Measurements from ENCODE around the gene MAN1B1.

MAN1B1 gene

GRCh38 chr9:137064027-137064879 is 22.5 kb upstream of the MAN1B1 start:
- H3K9me3 ChIP-seq (ENCODE audit: control insufficient read depth, insufficient read depth, low read length), result no peaks in the 10 kb centered on the region
- H3K27me3 ChIP-seq (ENCODE audit: control insufficient read depth, insufficient read depth, low read length), result peaks cover 2% of the 10 kb centered on the region
- peaks cover 9% of the 10 kb centered on the region; the same call in 1 of the 2 replicates for H3K36me3 ChIP-seq (ENCODE audit: control insufficient read depth, insufficient read depth, low read length)
- H3K4me3 ChIP-seq (ENCODE audit: low read depth, low read length), result no peak overlapping the region
- H3K9ac ChIP-seq (ENCODE audit: low read depth, low read length), result no peak overlapping the region
- no peak overlapping the region for H3K27ac ChIP-seq (ENCODE audit: low read depth, low read length)
- H3K4me1 ChIP-seq (ENCODE audit: control insufficient read depth, insufficient read depth, low read length), result peaks cover 4% of the 10 kb centered on the region; the same call in 1 of the 2 replicates

- Histone ChIP-seq H3K36me3 (ENCODE audit: control insufficient read depth, insufficient read depth, low read length) (peaks cover 9% of the 10 kb centered on the region; the same call in 1 of the 2 replicates), H3K9me3 (ENCODE audit: control insufficient read depth, insufficient read depth, low read length) (no peaks in the 10 kb centered on the region), H3K4me3 (ENCODE audit: low read depth, low read length) (no peak overlapping the region), H3K27me3 (ENCODE audit: control insufficient read depth, insufficient read depth, low read length) (peaks cover 6% of the 10 kb centered on the region), H3K9ac (ENCODE audit: low read depth, low read length) (no peak overlapping the region), H3K4me1 (ENCODE audit: control insufficient read depth, insufficient read depth, low read length) (peaks cover 4% of the 10 kb centered on the region; the same call in 1 of the 2 replicates), H3K27ac (ENCODE audit: low read depth, low read length) (no peak overlapping the region)
Observed at GRCh38 chr9:137064880-137065164, 22.0 kb upstream of the MAN1B1 start.

GRCh38 chr9:137065336-137065967 is 21.3 kb upstream of the MAN1B1 start:
- no peak overlapping the region for H3K9ac ChIP-seq (ENCODE audit: low read depth, low read length)
- H3K27ac ChIP-seq (ENCODE audit: low read depth, low read length), result no peak overlapping the region
- H3K9me3 ChIP-seq (ENCODE audit: control insufficient read depth, insufficient read depth, low read length), result no peaks in the 10 kb centered on the region
- H3K4me1 ChIP-seq (ENCODE audit: control insufficient read depth, insufficient read depth, low read length), result peaks cover 4% of the 10 kb centered on the region; the same call in 1 of the 2 replicates
- H3K27me3 ChIP-seq (ENCODE audit: control insufficient read depth, insufficient read depth, low read length), result peaks cover 6% of the 10 kb centered on the region
- H3K36me3 ChIP-seq (ENCODE audit: control insufficient read depth, insufficient read depth, low read length), result peaks cover 9% of the 10 kb centered on the region; the same call in 1 of the 2 replicates
- no peak overlapping the region for H3K4me3 ChIP-seq (ENCODE audit: low read depth, low read length)

GRCh38 chr9:137066096-137066861 is 20.5 kb upstream of the MAN1B1 start:
- H3K27ac ChIP-seq (ENCODE audit: low read depth, low read length), result no peak overlapping the region
- H3K4me1 ChIP-seq (ENCODE audit: control insufficient read depth, insufficient read depth, low read length), result peaks cover 9% of the 10 kb centered on the region; the same call in 1 of the 2 replicates
- no peaks in the 10 kb centered on the region for H3K9me3 ChIP-seq (ENCODE audit: control insufficient read depth, insufficient read depth, low read length)
- peaks cover 6% of the 10 kb centered on the region for H3K27me3 ChIP-seq (ENCODE audit: control insufficient read depth, insufficient read depth, low read length)
- no peak overlapping the region for H3K4me3 ChIP-seq (ENCODE audit: low read depth, low read length)
- H3K36me3 ChIP-seq (ENCODE audit: control insufficient read depth, insufficient read depth, low read length), result peaks cover 9% of the 10 kb centered on the region; the same call in 1 of the 2 replicates
- no peak overlapping the region for H3K9ac ChIP-seq (ENCODE audit: low read depth, low read length)

DNA sequence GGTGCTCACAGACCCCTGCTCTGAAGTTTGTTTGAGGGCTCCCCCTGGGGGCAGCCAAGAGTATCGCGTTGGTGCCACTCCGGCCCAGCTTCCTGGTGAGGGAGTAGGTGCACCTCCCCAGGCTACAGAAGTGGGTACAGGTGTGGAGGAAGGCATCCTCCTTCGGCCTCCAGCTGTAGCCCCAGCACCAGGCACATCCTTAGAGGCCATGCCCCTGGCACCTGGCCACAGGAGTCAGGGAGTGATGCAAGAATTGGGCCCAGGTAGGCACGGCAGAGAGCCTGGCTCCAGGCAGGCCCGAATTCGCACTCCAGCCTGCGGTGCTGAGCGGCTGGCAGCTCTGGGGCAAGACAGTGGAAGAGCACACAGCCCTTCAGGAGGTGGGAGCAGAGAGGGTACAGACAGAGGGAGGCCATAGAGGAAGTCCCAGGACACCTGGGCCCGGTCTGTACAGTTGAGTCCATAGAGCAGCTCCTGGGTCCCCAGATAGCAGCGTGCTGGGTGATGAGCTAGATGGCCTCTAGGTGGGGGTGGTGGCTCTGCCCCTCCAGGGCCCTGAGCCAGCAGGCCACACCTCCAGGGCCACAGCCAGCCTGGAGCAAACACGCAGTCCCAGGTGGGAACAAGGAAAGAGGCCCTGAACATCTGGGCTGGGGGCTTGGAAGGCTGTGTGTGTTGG is 18.8 kb upstream of the MAN1B1 start:
- no peak overlapping the region for H3K27ac ChIP-seq (ENCODE audit: low read depth, low read length)
- peaks cover 9% of the 10 kb centered on the region; the same call in 1 of the 2 replicates for H3K4me1 ChIP-seq (ENCODE audit: control insufficient read depth, insufficient read depth, low read length)
- H3K9ac ChIP-seq (ENCODE audit: low read depth, low read length), result no peak overlapping the region
- H3K9me3 ChIP-seq (ENCODE audit: control insufficient read depth, insufficient read depth, low read length), result no peaks in the 10 kb centered on the region
- peaks cover 6% of the 10 kb centered on the region for H3K27me3 ChIP-seq (ENCODE audit: control insufficient read depth, insufficient read depth, low read length)
- H3K4me3 ChIP-seq (ENCODE audit: low read depth, low read length), result no peak overlapping the region
- peaks cover 9% of the 10 kb centered on the region; the same call in 1 of the 2 replicates for H3K36me3 ChIP-seq (ENCODE audit: control insufficient read depth, insufficient read depth, low read length)

GRCh38 chr9:137068539-137069507 is 18.0 kb upstream of the MAN1B1 start:
- Histone ChIP-seq H3K9me3 (ENCODE audit: control insufficient read depth, insufficient read depth, low read length) (no peaks in the 10 kb centered on the region), H3K27me3 (ENCODE audit: control insufficient read depth, insufficient read depth, low read length) (peaks cover 6% of the 10 kb centered on the region), H3K27ac (ENCODE audit: low read depth, low read length) (no peak overlapping the region), H3K4me3 (ENCODE audit: low read depth, low read length) (peak overlapping the region; percentile 77), H3K4me1 (ENCODE audit: control insufficient read depth, insufficient read depth, low read length) (peaks cover 9% of the 10 kb centered on the region; the same call in 1 of the 2 replicates), H3K9ac (ENCODE audit: low read depth, low read length) (no peak overlapping the region), H3K36me3 (ENCODE audit: control insufficient read depth, insufficient read depth, low read length) (peaks cover 9% of the 10 kb centered on the region; the same call in 1 of the 2 replicates)

- Histone ChIP-seq H3K27ac (ENCODE audit: low read depth, low read length) (no peak overlapping the region), H3K27me3 (ENCODE audit: control insufficient read depth, insufficient read depth, low read length) (peaks cover 6% of the 10 kb centered on the region), H3K9me3 (ENCODE audit: control insufficient read depth, insufficient read depth, low read length) (no peaks in the 10 kb centered on the region), H3K4me3 (ENCODE audit: low read depth, low read length) (peak overlapping the region; percentile 77), H3K4me1 (ENCODE audit: control insufficient read depth, insufficient read depth, low read length) (peaks cover 9% of the 10 kb centered on the region; the same call in 1 of the 2 replicates), H3K36me3 (ENCODE audit: control insufficient read depth, insufficient read depth, low read length) (peaks cover 9% of the 10 kb centered on the region; the same call in 1 of the 2 replicates), H3K9ac (ENCODE audit: low read depth, low read length) (no peak overlapping the region)
Observed at GRCh38 chr9:137069508-137070091, 17.2 kb upstream of the MAN1B1 start.

- peak within 1 kb of the TSS; percentile 53; the same call in 1 of the 2 replicates for H3K9ac ChIP-seq (ENCODE audit: low read depth, low read length)
- peaks cover 15% of the 10 kb centered on the region for H3K4me1 ChIP-seq (ENCODE audit: control insufficient read depth, insufficient read depth, low read length)
- peaks cover 8% of the 10 kb centered on the region; the same call in 1 of the 2 replicates for H3K36me3 ChIP-seq (ENCODE audit: control insufficient read depth, insufficient read depth, low read length)
- H3K9me3 ChIP-seq (ENCODE audit: control insufficient read depth, insufficient read depth, low read length), result no peaks in the 10 kb centered on the region
- peaks cover 6% of the 10 kb centered on the region for H3K27me3 ChIP-seq (ENCODE audit: control insufficient read depth, insufficient read depth, low read length)
- H3K27ac ChIP-seq (ENCODE audit: low read depth, low read length), result no peak within 1 kb of the TSS
- H3K4me3 ChIP-seq (ENCODE audit: low read depth, low read length), result peak within 1 kb of the TSS; percentile 77
Observed at GRCh38 chr9:137070201-137070905, 16.4 kb upstream of the MAN1B1 start, which contains the start of gene SAPCD2. Gene SAPCD2 (minus strand): TSS chr9:137070557. CDS start chr9:137070460, 97 bp downstream.

DNA sequence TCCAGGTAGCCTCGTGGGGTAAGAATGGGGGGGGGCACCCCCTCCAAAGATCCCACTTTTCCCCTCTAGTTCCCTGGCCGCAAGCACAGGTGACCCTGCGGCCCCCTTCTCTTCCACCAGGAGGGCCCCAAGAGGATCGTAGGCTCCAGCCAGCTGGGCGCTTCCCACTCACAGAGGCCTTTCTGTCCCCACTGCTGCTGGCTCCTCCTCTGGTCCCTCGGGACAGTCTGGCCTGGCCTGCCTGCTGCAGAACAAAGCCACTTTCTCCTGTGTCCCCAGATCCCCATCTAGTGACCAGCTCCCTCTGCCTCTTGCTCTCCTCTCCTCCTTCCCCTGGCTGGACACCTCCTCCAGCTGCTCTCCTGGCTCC is 15.9 kb upstream of the MAN1B1 start:
- Histone ChIP-seq H3K27me3 (ENCODE audit: control insufficient read depth, insufficient read depth, low read length) (peaks cover 6% of the 10 kb centered on the region), H3K4me1 (ENCODE audit: control insufficient read depth, insufficient read depth, low read length) (peaks cover 17% of the 10 kb centered on the region), H3K27ac (ENCODE audit: low read depth, low read length) (no peak overlapping the region), H3K9ac (ENCODE audit: low read depth, low read length) (peak overlapping the region; percentile 26; the same call in 1 of the 2 replicates), H3K36me3 (ENCODE audit: control insufficient read depth, insufficient read depth, low read length) (peaks cover 2% of the 10 kb centered on the region; the same call in 1 of the 2 replicates), H3K9me3 (ENCODE audit: control insufficient read depth, insufficient read depth, low read length) (no peaks in the 10 kb centered on the region), H3K4me3 (ENCODE audit: low read depth, low read length) (peak overlapping the region; percentile 77; the same call in 1 of the 2 replicates)

Measured in HUES48 (cell line).